ENCODE data around the gene NFIA.

- no peak for TF ChIP-seq CTCF (IDR thresholded peaks at IDR 0.05)
- no peak for TF ChIP-seq POLR2A (IDR thresholded peaks at IDR 0.05)
- TF ChIP-seq POLR2AphosphoS5 (IDR thresholded peaks at IDR 0.05) = no peak
Observed at GRCh38 chr1:61107638-61108037, 25.3 kb downstream of the NFIA start.

Measured in prostate gland (tissue), 2 donors.